Esophagus muscularis mucosa (tissue), 3 donors: ENCODE results near the gene HTR4.

Experiments
- CTCF ChIP-seq, 3 experiments: fragments of 200-600 bp in 2 of 3; fragments of 450-650 bp in 1 of 3; sonication (generic) in 2 of 3; IDR thresholded peaks; one replicate each; pipeline ENCODE4 v1.5.1; 2017 to 2019; ENCODE audit warnings: antibody characterized with exemption in 3 of 3, mild to moderate bottlenecking in 2 of 3, moderate library complexity in 1 of 3
- POLR2A ChIP-seq: fragments of 450-650 bp; IDR thresholded peaks from one replicate; pipeline ENCODE4 v1.6.1; 2017; ENCODE audit warnings: antibody characterized with exemption, moderate library complexity, mild to moderate bottlenecking, low read depth
- POLR2AphosphoS5 ChIP-seq, 2 donors: sonication (generic); formaldehyde crosslinking; IDR thresholded peaks; one replicate each; pipeline ENCODE4 v1.6.1; 2017; ENCODE audit warnings: antibody characterized with exemption in 2 of 2

DNA sequence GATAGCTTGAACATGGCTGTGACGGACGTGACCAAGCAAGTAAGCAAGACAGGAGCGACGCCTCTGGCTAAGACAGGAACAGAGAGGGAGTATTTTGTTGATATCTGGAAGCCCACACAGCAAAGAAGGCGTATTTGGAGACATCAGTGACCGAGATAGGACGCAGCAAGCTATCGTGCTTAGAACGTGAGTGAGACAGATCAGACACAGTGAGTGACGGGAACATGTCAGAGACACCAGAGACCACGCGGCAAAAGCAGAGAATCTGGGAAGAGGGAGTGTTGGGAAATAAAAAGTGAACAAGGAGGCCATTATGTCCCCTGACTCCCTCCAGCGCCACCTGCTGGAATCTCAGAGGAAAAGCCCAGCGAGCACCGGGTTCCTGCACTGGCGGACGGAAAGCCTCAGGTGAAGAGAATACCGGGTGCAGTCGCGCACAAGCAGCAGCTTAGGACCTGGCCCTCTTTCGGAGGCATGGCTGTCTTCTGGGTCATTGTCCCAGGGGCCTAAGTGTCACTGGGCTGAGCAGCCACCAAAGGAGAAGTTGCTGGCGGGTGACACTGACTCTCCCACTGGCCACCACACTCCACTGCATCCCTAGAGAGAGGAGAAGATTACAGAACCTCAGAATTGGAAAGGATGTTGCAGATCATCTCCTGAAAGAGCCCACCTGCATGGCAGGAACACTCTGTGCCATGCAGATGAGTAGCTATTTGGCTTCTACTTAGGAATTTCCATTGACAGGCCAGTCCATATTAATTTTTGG is 171.4 kb downstream of the HTR4 start:
- TF ChIP-seq POLR2A (no peak), POLR2AphosphoS5 (IDR thresholded peaks at IDR 0.05) (no peak), CTCF (IDR thresholded peaks at IDR 0.05) (peak; percentile 50 to 75 (median 70))
